ENCODE measurements around the gene ITSN1.

Gene ITSN1

GRCh38 chr21:33908760-33909159, 266.5 kb downstream of the ITSN1 start:
- POLR2A ChIA-PET, result no interaction called here
- CTCF ChIA-PET, result interaction anchor here (1.1 to 1.2 kb wide), 2 partner anchors 15 to 377 kb away, joined by 3 read pairs; no protein-coding TSS in a partner anchor
- TF ChIP-seq, protein P1, sequence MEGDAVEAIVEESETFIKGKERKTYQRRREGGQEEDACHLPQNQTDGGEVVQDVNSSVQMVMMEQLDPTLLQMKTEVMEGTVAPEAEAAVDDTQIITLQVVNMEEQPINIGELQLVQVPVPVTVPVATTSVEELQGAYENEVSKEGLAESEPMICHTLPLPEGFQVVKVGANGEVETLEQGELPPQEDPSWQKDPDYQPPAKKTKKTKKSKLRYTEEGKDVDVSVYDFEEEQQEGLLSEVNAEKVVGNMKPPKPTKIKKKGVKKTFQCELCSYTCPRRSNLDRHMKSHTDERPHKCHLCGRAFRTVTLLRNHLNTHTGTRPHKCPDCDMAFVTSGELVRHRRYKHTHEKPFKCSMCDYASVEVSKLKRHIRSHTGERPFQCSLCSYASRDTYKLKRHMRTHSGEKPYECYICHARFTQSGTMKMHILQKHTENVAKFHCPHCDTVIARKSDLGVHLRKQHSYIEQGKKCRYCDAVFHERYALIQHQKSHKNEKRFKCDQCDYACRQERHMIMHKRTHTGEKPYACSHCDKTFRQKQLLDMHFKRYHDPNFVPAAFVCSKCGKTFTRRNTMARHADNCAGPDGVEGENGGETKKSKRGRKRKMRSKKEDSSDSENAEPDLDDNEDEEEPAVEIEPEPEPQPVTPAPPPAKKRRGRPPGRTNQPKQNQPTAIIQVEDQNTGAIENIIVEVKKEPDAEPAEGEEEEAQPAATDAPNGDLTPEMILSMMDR (IDR thresholded peaks at IDR 0.05; ENCODE audit: control extremely low read depth, extremely low read depth, low read depth, missing control alignments), result no peak
- DNase-seq (ENCODE audit: extremely low spot score), result no peak

DNA sequence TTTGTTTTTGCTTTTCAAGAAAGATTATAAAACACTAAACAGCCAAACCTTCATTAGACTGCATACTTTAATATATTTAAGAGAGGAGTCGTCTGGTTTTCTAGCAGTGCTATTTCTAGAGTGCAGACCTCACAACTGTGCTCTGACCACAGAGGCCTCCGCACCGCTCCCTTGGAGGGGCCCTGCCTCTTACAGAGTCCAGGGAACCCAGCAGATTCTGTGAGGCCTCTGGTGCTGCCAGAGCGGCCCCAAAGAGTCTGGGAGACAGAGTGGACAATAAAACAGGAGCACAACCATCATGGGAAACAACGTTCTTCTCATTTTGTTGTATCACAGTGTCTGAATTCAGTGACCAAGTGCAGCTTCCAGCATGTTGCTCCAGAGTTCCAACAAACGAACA, 267.5 kb downstream of the ITSN1 start:
- ChIA-PET CTCF (no interaction called here), POLR2A (no interaction called here)
- TF ChIP-seq, protein P1 (IDR thresholded peaks at IDR 0.05; ENCODE audit: control extremely low read depth, extremely low read depth, low read depth, missing control alignments), result no peak
- no peak for DNase-seq (ENCODE audit: extremely low spot score)

DNA sequence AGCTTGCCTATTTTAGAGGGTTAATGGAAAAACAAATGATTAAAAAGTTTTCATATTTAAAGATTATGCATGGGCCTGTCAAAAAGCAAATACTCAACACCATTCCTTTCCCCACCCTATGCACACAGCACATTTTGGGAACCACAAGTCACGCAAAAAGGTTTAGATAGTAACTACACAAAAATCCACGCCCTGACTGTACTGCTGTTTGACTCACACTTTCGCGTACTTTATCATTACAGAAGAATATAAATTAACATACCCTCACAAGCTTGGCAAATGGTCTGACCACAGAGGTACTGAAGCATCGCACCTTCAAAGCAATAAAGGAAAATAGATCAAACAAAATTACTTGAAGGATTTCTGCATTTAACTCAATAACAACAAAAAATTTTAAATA, 271.9 kb downstream of the ITSN1 start:
- CTCF ChIA-PET, result interaction anchor here (1.9 to 14.8 kb wide), 2 partner anchors 10 to 435 kb away, joined by 15 to 368 read pairs; no protein-coding TSS in a partner anchor
- no peak for DNase-seq (ENCODE audit: extremely low spot score)
- POLR2A ChIA-PET, result no interaction called here
- TF ChIP-seq, protein P1 (IDR thresholded peaks at IDR 0.05; ENCODE audit: control extremely low read depth, extremely low read depth, low read depth, missing control alignments), result no peak

DNA sequence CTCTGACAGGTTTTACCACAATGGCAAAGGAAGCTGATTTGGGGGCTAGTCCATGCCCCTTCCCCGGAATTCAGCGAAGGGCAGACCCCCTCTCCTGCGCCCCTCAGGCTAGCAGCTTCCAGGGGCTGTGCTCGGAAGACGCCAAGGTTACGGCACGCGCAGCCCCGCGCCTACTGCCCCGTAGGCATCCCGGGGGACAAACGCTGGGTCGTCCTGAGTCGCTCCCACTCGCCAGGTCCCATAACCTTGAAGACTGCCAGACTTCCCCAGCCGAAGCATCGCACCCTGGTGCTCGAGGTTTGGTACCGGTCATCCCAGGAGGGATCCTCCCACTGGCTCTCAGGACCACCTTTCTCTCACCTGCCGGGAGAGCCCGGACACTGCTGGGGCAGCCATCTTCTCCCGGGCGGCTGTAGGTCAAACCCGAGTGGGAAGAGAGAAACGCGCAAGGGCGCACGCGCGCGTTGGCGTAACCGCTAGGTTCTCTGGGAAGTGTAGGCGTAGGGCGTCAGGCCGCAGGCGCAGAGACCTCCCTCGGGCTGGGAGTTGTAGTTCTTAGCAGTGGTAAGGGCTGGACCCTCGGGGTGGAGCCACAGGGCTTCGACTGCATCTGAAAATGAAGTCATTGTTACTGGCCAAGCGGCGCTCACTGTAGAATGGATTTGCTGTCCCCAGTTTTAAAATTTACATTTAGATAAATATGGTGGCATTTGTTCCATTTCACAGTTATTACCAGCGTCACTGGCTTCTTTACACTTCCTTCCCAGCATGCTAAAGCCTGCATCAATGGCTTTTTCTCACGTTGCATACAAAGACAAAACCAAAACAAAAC, 273.3 kb downstream of the ITSN1 start, which contains the start of gene ATP5PO:
Gene ATP5PO (minus strand): TSS at position 437 of the 832 bp plus-strand sequence. CDS start 41 bp downstream, at position 396.
- ChIA-PET CTCF (interaction anchor here (1.9 to 14.8 kb wide), 2 partner anchors 8 to 433 kb away, joined by 15 to 368 read pairs; no protein-coding TSS in a partner anchor), POLR2A (no interaction called here)
- TF ChIP-seq, protein P1 (IDR thresholded peaks at IDR 0.05; ENCODE audit: control extremely low read depth, extremely low read depth, low read depth, missing control alignments), result no peak
- peak; percentile 95 for DNase-seq (ENCODE audit: extremely low spot score)

DNA sequence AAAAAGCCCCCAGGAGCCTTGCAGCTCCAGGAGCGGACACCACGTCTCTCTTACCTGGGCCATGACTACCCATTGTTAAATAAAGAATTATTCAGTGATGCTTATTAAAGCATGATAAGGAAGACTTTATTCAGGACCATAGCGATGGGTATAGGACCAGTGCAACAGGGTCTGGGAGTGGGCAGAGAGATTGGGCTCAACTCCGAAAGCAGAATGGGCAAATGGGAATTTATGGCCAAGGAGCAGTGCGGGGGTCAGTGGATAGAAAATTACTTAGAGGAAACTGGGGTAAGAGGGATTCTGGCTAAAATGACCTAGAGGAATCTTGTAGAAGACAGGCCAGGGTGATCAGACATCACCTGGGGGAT, 273.9 kb downstream of the ITSN1 start:
- TF ChIP-seq, protein P1 (IDR thresholded peaks at IDR 0.05; ENCODE audit: control extremely low read depth, extremely low read depth, low read depth, missing control alignments), result no peak
- ChIA-PET POLR2A (no interaction called here), CTCF (interaction anchor here (14.8 kb wide), 1 partner anchor 433 kb away, joined by 368 read pairs; no protein-coding TSS in a partner anchor)
- no peak for DNase-seq (ENCODE audit: extremely low spot score)

DNA sequence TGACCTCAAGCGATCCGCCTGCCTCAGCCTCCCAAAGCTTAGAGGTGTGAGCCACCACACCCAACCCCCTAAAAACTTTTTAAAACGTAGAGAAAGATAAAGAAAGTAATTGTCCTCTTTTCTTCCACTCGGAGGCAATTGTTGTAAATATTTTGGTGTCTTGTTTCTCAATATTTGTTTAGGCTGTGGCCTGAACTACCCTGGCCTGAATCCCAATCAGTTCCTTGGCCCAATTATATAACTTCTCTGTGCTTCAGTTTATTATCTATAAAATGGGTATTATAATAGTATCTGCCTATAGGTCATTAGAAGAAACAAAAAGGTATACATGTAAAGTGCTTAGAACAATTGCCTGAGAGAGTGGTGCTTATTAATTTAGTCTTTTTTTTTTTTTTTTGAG, 275.1 kb downstream of the ITSN1 start:
- TF ChIP-seq, protein P1 (IDR thresholded peaks at IDR 0.05; ENCODE audit: control extremely low read depth, extremely low read depth, low read depth, missing control alignments), result no peak
- no peak for DNase-seq (ENCODE audit: extremely low spot score)
- ChIA-PET POLR2A (no interaction called here), CTCF (interaction anchor here (14.8 kb wide), 1 partner anchor 432 kb away, joined by 368 read pairs; no protein-coding TSS in a partner anchor)

All from GM10248 (cell line).